NCI-H187 treated with DMSO at 0.1 percent for 48 hours (cell line): ENCODE data around the gene APOBEC3C.
"Not testable (repeated sequence)": the region's sequence is repeated elsewhere in the genome, so short reads cannot be mapped to it uniquely, and the experiment has no call there.

Experiments used
- DNase-seq: peaks from one replicate; lab custom pipeline; 2025; lab: John Stamatoyannopoulos, UW

Gene APOBEC3C

GRCh38 chr22:39013942-39014722 is at the start of gene APOBEC3C:
Gene APOBEC3C (plus strand): TSS chr22:39014257. CDS start chr22:39014363, 106 bp downstream.
- no peak for DNase-seq

DNA sequence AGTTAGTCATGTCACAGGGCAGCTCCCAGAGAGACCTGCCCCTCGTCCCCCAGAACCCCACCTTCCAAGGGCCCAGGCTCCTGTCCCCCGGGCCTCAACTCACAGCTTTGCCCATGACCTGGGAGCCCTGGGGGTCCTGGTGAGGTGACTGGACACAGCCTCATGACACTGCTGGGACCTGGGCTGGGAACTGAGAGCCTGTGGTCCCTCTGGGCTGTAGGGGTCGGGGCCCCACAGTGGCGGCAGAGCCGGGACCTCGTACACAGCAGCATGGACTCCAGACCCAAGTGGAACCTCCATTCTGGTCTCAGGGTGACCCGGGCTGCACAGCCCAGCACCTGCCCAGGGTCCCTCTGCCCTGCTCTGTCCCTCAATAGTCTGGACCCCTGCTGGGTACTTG is 49.8 kb upstream of the APOBEC3C start:
- DNase-seq, result no peak

GRCh38 chr22:38964989-38965388 is 49.1 kb upstream of the APOBEC3C start:
- no peak for DNase-seq

DNA sequence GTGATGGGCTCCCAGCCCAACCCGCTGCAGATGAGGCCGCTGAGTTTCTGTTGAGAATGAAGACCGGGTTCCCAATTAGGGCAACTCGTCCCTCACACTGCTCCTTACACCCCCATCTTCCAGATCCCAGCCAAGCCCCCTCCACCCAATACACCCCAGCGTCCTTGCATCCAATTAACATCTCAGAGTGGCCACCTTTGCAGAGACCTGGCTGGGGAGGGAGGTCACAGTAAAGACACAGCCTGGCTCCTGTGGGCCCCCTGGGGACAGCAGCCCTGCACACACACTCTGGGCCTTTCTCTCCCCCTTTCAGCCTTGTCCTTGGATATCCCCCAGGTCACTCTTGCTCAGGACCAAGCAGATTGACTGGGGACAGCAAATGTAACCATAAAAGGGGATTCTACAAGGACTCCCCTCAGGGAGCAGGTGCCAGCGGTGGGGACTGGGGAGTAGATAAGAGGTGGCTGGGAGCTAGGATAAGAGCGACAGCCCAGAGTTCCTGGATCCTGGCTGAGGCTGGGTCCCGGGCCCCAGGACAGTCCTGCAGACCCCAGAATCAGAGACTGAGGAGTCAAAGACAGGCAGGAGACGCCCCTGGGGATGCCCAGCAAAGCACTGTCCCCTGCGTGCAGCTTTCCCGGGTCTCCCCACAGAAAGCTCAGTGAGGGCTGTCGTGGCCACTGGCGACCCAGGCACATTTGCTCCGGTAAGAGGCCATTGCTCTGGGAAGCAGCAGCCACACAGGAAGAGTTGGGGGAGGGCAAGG is 48.3 kb upstream of the APOBEC3C start:
- no peak for DNase-seq

- no peak for DNase-seq
Measured at GRCh38 chr22:38966380-38966702, 47.7 kb upstream of the APOBEC3C start.

DNA sequence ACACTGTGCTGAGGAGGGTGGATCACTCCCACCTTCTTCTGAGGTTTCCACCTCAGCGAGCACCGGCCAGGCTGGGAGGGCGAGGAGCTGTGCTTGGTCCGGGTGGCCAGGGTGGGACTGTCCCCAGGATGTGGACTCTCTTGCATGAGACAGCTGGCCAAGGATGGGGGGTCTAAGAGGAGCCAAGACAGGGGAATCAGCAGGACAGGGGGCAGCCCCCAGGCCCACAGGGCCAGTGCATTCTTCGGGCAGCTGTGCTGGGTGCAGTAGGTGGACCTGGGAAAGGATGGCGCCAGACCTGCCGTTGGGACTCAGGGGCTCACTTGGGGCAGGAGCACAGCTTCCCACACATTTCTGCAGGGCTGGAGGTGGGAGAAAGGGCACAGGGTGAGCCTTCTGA is 47.1 kb upstream of the APOBEC3C start:
- no peak for DNase-seq

DNA sequence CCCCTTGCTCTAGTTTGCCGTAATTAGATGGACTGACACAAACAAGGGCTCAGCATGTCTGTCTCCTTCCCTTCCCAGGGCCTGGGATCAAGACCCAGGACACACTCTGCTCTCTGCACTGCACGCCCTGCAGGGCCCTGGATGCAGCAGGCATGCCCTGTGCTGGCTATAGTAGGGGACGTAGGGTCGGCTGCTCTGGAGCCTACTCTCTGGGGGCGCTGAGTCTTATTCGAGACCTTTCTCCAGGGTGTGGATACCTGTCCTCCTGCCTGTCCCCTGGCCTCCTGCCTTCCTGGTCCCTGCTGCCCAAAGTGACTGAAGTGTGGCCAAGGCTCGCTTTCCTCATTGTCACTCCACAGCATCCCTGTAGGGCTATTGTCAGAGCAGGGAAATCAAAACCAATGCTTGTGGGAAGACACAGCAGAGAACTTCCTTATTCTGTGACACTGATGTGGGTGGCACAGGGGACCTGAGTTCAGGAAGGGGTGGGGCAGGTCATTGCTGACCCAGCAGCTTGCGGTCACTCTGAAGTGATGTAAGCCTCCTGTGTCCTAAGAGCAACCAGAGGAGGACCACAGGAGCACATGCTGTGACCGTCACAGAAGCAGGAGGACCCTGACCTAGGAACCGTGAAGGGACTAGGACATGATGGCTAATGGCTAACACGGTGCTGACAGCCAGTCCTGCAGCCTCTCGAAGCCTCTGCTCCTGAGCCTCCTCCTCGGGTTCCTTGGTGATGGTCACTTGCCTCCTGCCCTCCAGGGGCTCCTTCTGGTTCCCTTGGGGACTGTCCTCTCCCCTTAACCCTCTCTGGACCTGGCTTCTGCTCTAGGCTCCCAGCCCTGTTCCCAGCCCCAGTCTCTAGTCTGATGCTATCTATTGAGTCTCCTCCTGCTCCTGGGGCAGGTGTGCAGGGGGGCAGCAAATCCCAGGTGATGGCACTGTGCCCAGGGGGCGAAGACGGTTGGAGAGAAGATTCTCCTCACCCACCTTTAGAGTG is 46.3 kb upstream of the APOBEC3C start:
- DNase-seq, result no peak

DNA sequence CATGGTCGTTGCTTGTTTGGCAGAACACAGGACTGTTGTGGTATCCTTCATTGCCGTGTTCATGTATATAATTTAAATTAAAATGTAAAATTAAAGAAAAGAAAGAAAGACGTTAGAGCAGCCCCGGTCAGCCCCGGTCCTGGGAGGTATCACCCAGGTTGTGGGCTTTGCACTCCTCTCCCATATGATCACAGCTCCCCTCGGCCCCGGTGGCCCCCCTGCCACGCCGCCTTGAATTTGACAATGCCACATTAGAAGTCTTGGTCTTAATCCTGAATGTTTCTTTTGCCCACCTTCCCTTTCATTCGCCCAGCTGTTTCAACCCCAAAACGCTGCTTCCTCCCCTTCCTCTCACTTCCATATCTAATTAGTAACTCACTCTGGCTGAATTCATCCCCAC is 45.3 kb upstream of the APOBEC3C start:
- DNase-seq, result no peak

DNA sequence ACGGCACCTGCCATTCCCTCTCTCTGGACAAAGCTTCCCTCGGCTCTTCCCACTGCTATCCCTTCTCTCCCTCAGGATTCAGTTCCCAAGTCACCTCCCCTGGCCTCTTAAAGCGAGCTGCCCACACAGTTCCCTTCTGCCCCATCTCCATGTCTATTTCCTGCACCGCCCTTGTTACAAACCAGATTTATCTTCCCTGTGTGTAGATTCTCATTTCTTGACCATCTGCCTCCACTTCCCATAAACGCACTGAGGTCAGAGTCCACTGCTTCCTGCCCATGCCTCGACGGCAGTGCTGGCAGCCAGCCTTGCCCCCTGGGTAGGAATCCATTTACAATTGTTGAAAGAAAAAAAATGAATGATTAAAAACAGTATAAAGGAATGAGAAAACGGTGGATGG is 43.5 kb upstream of the APOBEC3C start:
- no peak for DNase-seq

- DNase-seq, result no peak
Measured at GRCh38 chr22:38971202-38971601, 42.9 kb upstream of the APOBEC3C start.

DNA sequence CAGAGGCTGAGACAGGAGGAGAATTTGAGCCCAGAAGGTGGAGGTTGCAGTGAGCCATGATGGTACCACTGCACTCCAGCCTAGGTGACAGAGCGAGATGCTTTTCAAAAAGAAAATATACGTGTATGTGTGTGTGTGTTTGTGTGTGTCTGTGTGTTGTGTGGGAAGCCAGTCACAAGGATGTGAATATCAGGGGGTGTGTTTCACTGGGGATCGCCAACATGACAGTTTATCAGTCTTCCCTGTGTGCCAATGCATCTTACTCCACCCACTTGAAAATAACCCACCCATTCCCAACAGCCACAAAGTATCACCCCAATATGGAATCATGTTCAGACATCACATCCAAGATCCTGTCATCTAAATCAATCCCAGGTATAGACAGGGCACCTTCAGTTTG is 42.3 kb upstream of the APOBEC3C start:
- DNase-seq, result no peak

DNA sequence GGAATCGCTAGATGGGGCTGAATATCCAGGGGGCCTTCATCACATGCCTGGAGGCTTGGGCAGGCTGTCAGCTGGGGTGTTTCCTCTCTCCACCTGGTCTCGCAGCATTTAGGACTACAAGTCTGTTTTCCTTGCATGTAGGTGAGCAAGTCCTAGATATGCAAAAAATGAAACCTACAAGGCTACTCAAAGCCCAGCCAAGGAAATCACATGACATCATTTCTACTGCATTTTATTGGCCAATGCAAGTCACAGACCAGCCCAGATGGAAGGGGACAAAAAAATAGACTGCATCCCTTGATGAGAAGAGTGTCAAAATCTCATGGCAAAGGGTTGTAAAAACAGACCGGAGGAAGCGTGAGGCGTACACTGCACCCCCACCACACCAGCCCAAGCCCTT is 41.5 kb upstream of the APOBEC3C start:
- no peak for DNase-seq

DNA sequence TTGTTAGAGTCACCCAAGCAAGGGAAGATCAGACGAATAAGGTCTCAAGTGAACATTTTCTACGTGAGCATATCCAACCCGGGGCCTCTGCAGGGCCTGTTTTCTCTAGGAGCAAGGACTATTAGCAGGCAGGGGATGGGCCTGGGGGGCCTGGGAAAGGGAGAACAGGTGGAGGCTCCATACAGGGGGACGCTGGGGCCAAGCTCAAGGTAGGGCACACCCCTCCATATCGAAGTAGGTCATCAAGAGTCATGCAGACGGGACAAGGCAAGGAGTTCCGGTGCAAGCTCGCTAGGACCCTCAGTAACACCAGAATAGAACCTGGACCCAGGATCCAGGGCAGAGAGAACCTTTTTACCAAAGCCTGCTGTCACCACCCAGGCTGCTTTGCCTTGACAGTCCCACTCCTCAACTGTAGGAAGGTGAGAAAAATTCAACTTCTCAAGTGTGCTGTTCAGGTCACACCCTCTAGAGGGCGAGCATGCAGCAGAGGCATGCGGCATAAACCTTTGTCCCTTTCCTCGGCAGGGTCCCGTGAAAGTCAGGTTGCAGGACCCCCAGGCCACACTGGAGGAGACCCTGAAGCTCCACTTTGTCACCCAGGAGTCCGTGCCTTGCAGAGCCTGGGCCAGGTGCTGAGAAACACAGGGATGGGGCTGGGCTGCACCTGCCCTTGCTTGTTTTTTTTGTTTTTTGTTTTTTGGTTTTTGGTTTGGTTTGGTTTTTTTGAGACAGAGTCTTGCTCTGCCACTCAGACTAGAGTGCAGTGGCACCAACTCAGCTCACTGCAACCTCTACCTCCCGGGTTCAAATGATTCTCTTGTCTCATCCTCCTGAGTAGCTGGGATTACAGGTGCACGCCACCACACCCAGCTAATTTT is 40.5 kb upstream of the APOBEC3C start:
- no peak for DNase-seq

DNA sequence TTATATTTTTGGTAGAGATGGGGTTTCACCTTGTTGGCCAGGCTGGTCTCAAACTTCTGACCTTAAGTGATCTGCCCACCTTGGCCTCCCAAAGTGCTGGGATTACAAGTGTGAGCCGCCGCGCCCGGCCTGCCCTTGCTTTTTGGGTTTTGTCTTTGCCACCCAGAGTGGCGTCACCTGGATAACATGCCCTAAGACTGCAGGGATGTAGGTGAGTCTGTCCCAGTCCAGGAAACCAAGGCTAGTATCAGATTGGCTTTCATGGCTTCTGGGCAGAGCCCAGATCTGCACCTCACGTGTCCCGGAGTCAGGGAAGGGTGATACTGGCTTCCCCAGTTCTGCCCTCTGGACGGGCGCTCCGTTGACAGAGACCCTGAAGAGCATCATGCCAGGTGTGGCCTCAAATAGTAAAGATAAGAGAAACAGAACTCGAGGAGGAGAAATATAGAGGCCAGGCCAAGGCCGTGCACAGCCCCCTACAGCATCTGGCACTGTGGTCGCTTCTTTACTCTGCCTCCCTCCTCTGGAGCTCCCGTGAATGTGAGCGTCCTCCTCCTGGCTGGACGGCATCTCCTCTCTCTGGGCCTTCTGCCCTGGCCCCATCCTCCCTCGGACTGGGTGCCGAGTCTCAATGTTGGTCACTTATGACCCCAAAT is 39.8 kb upstream of the APOBEC3C start:
- no peak for DNase-seq

DNA sequence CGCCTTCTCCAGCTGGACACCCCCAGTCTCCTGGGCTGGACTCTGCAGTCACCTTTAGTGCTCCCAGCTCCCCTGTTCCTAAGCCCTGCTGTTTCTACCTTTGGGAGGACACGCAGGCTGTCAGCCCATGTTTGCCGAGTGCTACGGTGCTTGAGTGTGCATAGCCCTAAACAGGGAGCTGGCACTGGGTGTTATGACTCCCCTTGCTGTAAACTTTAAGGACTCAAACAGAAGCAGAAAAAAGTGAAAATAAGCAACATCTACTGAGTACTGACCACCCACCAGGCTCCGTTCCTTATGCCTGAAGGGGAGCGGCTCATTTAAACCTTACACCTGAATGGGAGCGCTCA is 39.3 kb upstream of the APOBEC3C start:
- DNase-seq, result no peak

- DNase-seq, result not testable (repeated sequence)
Measured at GRCh38 chr22:38977289-38977688, 36.8 kb upstream of the APOBEC3C start.

GRCh38 chr22:38980587-38980986 is 33.5 kb upstream of the APOBEC3C start:
- DNase-seq, result not testable (repeated sequence)

DNA sequence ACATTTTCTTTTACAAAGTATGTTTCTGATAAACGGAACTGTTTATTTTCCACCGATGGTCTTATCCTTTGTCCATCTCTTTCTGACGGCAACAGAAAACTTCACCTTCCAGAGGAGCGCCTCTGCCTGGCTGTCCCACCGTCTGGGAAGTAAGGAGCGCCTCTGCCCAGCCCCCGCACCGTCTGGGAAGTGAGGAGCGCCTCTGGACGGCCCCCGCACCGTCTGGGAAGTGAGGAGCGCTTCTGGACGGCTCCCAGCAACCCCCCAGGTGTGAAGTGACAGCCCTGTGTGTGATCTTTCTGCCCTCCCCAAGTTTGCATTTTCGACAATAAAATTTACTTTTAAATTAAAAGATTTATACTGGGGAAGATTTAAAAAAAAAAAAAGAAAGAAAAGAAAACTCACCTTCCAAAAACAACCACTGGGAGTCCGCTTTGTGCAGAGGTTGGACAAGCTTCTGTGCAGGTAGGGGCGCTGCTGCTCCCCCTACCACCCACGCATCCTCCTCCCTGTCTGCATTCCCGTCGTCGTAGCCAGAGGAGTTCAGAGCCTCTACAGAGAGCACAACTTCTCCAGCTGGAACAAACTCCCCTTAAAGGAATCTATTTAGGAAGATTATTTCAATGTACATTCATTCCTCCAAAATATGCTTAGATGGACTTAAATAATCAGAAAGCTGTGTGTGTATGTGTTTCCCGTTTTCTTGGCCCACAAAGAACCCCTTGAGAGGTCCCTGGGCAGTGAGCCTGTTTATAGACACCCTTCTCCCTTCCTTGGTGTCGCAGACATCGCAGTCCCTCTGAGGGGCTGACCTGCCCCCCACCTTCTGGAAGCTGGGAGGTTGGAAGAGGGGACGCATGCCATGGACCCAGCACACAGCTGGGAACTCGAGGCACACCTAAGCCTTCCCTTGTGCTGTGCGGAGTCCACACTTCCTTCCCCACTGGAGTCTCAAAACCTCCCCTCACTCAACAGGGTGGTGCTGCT is 32.8 kb upstream of the APOBEC3C start:
- no peak for DNase-seq
